Activated CD8-positive, alpha-beta memory T cell treated with anti-CD3 and anti-CD28 coated beads for 1 hour (primary cell): Measurements from ENCODE around the gene UBXN4.
"Not testable (repeated sequence)": the region's sequence is repeated elsewhere in the genome, so short reads cannot be mapped to it uniquely, and the experiment has no call there.

Source experiments
- DNase-seq, 2 donors: peaks; one replicate each; pipeline ENCODE4 v3.0.0-alpha.2; 2020; ENCODE audit warnings: low read depth in 1 of 2; ENCODE audit errors: extremely low read depth in 1 of 2

UBXN4 gene

DNA sequence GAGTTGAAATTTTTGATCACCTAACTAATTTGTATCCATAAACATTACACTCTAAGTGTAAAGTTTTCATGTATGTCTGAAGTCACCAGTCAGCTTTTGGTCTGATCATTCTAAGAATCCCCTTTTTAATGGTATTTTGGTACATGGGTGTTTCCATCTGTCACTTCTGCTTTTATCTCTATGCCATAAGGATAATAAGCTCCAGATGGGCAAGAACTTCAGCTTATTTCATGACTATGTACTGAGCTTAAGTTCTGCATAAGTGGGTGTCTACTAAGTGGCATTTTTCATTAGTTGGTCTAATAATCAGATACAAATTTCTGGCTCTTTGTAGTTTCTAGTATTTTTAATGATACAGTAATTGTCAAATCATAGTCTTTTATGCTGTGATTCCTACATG lies 20.4 kb downstream of the UBXN4 start:
- DNase-seq = no peak

GRCh38 chr2:135762530-135762929 lies 20.9 kb downstream of the UBXN4 start:
- DNase-seq = no peak

GRCh38 chr2:135768863-135769262 lies 27.2 kb downstream of the UBXN4 start:
- no peak for DNase-seq

- no peak for DNase-seq
These were observed 31.7 kb downstream of the UBXN4 start for GRCh38 chr2:135773319-135773718.

DNA sequence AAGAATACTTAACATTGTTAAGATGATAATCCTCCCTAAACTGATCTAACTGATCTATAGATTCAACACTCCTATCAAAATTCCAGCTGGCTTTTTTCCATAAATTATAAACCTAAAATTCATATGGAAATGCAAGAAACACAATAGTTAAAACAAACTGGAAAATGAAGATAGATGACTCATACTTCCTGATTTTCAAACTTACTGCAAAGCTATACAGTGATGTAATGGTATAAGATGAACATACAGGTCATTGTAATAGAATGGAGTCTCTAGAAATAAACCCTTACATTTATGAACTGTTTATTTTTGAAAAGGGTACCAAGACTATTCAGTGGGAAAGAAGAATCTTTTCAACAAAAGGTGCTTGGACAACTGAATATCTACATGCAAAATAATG lies 32.3 kb downstream of the UBXN4 start:
- no peak for DNase-seq

DNA sequence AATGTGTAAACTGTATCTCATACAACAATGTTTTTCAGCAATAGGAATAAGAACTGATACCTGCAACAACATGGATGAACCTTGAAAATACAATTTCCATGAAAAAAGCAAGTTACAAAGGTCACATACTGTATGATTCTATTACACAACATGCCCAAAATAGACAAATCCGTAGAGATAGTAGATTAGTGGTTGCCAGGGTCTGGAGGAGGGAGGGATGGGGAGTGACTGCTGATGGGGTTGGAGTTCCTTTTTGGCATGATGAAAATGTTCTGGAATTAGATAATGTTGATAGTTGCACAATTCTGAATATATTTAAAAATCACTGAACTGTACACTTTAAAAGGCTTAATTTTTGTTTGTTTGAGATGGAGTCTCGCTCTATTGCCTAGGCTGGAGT lies 33.8 kb downstream of the UBXN4 start:
- no peak for DNase-seq

DNA sequence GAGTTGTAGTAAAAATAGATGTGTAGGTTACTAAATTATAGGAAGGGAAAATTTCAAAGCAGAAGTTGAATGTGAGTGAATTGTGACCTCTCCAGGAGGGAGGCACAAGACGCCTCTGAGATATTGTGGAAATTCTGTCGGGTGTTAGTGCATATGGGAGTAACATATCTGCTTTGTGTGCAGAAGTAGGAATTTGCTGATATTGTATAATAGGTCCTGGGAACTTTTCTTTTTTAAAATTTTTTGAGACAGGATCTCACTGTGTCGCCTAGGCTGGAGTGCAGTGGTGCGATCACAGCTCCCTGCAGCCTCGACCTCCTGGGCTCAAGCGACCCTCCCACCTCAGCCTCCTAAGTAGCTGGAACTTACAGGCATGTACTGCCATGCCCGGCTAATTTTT lies 34.7 kb downstream of the UBXN4 start:
- DNase-seq = no peak

- no peak for DNase-seq
These were observed 40.6 kb downstream of the UBXN4 start for GRCh38 chr2:135782231-135782630.

GRCh38 chr2:135783439-135783838 lies 41.8 kb downstream of the UBXN4 start:
- no peak for DNase-seq

GRCh38 chr2:135785032-135785431 lies 43.4 kb downstream of the UBXN4 start:
- DNase-seq = no peak

- no peak for DNase-seq
These were observed 45.2 kb downstream of the UBXN4 start for GRCh38 chr2:135786823-135787222.

DNA sequence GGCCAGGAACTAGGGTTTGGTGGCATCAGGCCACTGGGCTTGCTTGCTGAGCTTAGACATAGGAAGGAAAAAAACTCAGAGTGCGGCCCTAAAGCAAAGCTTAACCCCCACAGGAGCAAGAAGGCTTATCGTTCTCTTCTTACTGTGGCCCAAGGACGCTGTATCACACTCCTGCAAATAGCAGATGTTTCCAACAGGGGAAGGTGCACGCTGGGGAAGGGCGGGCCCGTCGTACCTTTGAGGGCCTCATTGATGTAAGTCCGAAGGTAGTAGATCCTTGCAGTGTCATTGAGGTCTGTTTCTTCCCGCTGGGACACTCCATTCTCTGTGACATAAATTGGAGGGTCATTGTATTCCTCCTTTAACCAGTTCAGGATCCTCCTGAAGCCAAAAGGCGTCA lies 48.8 kb downstream of the UBXN4 start:
- no peak for DNase-seq

DNA sequence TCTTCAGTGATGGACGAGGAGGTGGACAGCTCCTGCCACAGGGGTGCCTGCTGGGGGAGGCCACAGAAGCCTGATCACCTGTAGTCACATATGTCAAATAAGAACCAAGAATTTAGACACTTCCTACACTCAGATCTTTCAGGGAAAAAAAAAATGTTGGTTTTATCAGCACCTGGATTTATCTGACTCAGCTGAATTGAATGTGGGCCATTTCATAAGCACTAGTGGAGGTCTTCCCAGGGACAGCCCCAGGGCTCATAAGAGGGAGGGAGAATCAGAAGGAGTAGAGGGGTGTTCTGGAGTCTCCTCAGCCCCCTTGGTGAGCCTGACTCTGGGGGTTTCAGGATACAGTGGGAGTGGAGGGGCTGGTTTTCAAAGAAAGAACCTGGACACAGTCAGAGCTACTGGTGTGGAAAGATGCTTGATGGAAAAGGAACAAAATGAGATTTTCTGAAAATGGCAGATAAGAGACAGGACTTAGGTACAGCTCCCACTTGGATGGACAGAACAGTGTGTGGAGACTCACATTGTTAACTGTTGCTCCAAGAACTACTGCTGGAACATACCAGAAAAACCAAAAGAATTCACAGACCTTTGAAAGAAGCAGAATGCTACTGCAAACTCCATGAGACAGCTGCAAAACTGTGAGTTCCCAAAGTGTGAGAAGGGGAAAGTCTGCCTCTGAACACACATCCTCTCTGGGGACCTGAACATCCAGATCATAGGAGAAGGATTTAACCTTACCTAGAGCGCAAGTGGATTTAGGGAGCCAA lies 49.9 kb downstream of the UBXN4 start:
- no peak for DNase-seq

DNA sequence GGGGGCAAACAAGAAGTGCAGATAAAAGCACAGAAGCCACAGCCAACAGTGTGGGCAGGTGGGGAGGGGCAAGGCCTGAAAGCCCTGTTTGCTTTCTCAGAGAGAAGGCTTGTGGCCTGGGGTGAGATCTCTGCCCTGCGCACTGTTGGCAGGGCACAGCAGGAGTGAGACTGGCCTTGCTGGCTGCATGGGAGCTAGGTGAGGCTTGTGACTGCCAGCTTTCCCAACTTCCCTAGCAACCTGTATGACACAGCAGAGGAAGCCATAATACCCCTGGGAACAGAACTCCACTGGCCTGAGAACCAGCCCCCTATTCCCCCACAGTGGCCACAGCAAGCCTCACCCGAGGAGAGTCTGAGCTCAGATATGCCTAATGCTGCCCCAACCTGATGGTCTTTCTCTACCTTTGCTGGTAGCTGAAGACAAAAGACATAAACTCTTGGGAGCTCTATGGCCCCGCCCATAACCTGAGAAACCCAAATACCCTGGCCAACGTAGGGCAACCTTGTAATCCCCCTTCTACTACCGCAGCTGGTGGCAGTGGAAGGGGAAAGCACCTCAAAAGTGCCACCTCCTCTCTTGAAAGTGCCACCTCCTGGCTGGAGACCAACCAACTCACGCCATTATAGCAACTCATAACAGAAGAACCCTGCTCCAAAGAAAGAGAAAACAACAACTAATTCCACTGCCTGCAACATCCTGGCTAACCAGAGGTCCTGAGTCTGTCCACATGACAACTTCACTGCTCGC lies 50.9 kb downstream of the UBXN4 start:
- DNase-seq = no peak

DNA sequence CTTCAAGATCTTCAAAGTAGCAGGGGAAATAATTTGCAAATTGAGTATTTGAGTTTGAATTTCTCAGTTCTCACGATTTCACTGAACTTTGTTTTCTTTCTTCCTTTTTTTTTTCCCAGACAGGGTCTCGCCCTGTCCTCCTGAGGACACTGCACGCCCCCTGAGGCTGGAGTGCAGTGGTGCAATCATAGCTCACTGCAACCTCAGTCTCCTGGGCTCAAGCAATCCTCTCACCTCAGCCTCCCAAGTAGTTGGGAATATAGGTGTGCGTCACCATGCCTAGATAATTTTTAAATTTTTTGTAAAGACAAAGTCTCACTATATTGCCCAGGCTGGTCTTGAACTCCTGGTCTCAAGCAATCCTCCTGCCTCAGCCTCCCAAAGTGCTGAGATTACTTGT lies 54.0 kb downstream of the UBXN4 start:
- not testable (repeated sequence) for DNase-seq

DNA sequence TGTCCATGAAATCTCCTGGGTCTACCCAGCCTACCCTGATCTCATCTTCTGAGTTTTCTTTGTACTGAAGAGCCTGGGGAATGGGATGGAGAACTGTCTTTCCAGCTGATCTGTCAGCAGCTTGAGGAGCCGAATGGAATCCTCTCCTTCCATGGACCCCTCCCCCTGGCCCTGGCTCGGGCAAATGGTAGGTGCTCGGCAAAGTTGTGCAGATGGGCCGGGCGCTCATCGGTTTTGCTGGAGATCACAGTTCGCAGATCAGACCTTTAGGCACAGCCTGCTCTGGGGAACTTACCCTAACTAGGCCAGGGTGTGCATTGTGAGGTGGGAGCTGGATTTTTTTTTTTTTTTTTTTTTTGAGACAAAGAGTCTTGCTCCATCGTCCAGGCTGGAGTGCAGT lies 55.0 kb downstream of the UBXN4 start:
- no peak for DNase-seq

GRCh38 chr2:135797497-135798274 lies 56.0 kb downstream of the UBXN4 start:
- peak; percentile 46 to 62 for DNase-seq

- no peak for DNase-seq
These were observed 56.6 kb downstream of the UBXN4 start for GRCh38 chr2:135798275-135798705.

DNA sequence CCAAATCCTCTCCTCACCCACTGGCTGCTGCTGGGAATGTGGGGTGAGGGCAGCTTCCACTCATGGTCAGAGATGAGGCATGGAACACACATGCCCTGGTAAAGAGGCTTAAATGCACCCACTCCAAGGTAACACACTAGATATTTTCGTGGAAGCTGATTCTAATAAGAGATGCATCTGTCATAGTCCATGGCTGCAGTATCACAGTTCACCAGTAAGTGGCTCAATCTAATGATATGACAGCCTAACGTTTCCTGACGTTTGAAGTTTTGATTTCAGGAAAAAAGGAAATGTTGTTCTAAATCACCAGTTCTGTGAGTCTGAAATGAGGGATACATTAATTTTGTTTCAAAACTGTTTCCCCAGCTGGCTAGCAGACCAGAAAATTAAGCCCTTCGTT lies 57.1 kb downstream of the UBXN4 start:
- no peak for DNase-seq

GRCh38 chr2:135799738-135800137 lies 58.1 kb downstream of the UBXN4 start:
- DNase-seq = no peak
